HEK293 (cell line): ENCODE results near the gene VWA3B.

ENCODE experiments used
- BCL11A ChIP-seq: fragments of 450-650 bp; formaldehyde crosslinking; IDR thresholded peaks from 2 replicates; pipeline ENCODE4 v1.5.1; 2016; ENCODE audit warnings: low read depth, missing biosample characterization, missing genetic modification characterization
- BCL6B ChIP-seq: fragments of 450-650 bp; formaldehyde crosslinking; IDR thresholded peaks from 2 replicates; pipeline ENCODE4 v1.5.1; 2017; ENCODE audit warnings: missing biosample characterization, missing genetic modification characterization
- CTCF ChIP-seq: fragments of 450-650 bp; formaldehyde crosslinking; IDR thresholded peaks from 2 replicates; pipeline ENCODE4 v1.5.1; 2016; ENCODE audit warnings: missing biosample characterization, missing genetic modification characterization
- GLIS2 ChIP-seq: fragments of 450-650 bp; formaldehyde crosslinking; IDR thresholded peaks from 2 replicates; pipeline ENCODE4 v1.5.1; 2016; ENCODE audit warnings: missing biosample characterization, missing genetic modification characterization
- IKZF3 ChIP-seq: fragments of 450-650 bp; IDR thresholded peaks from 2 replicates; pipeline ENCODE4 v1.5.0; 2018; ENCODE audit warnings: missing biosample characterization, mild to moderate bottlenecking, missing genetic modification characterization, moderate library complexity
- INSM2 ChIP-seq: fragments of 450-650 bp; formaldehyde crosslinking; IDR thresholded peaks from 2 replicates; pipeline ENCODE4 v1.5.1; 2016; ENCODE audit warnings: missing biosample characterization, missing genetic modification characterization
- MYNN ChIP-seq: fragments of 450-650 bp; formaldehyde crosslinking; IDR thresholded peaks from 2 replicates; pipeline ENCODE4 v1.5.1; 2016; ENCODE audit warnings: missing biosample characterization, missing genetic modification characterization, borderline replicate concordance
- MZF1 ChIP-seq: fragments of 450-650 bp; formaldehyde crosslinking; IDR thresholded peaks from 2 replicates; pipeline ENCODE4 v1.5.1; 2017; ENCODE audit warnings: missing biosample characterization, missing genetic modification characterization, borderline replicate concordance
- OSR2 ChIP-seq: fragments of 450-650 bp; formaldehyde crosslinking; IDR thresholded peaks from 2 replicates; pipeline ENCODE4 v1.5.1; 2016; ENCODE audit warnings: missing biosample characterization, missing genetic modification characterization
- OVOL3 ChIP-seq: fragments of 450-650 bp; formaldehyde crosslinking; IDR thresholded peaks from 2 replicates; pipeline ENCODE4 v1.5.1; 2016; ENCODE audit warnings: missing biosample characterization, missing genetic modification characterization
- PATZ1 ChIP-seq: fragments of 450-650 bp; formaldehyde crosslinking; IDR thresholded peaks from 2 replicates; pipeline ENCODE4 v1.5.1; 2016; ENCODE audit warnings: missing biosample characterization, missing genetic modification characterization
- SCRT2 ChIP-seq: fragments of 450-650 bp; formaldehyde crosslinking; IDR thresholded peaks from 2 replicates; pipeline ENCODE4 v1.5.1; 2016; ENCODE audit warnings: missing biosample characterization, missing genetic modification characterization
- WT1 ChIP-seq: fragments of 450-650 bp; formaldehyde crosslinking; IDR thresholded peaks from 2 replicates; pipeline ENCODE4 v1.5.1; 2016; ENCODE audit warnings: missing biosample characterization, missing genetic modification characterization
- YY1 ChIP-seq: fragments of 450-650 bp; formaldehyde crosslinking; IDR thresholded peaks from 2 replicates; pipeline ENCODE4 v1.5.1; 2018; ENCODE audit warnings: missing biosample characterization, missing genetic modification characterization
- ZBTB21 ChIP-seq: fragments of 450-650 bp; formaldehyde crosslinking; IDR thresholded peaks from 2 replicates; pipeline ENCODE4 v1.5.1; 2017; ENCODE audit warnings: missing biosample characterization, missing genetic modification characterization
- ZBTB8A ChIP-seq: fragments of 450-650 bp; formaldehyde crosslinking; IDR thresholded peaks from 2 replicates; pipeline ENCODE4 v1.5.1; 2016; ENCODE audit warnings: missing biosample characterization, missing genetic modification characterization
- ZEB2 ChIP-seq: fragments of 450-650 bp; formaldehyde crosslinking; IDR thresholded peaks from 2 replicates; pipeline ENCODE4 v1.5.1; 2016; ENCODE audit warnings: missing biosample characterization, missing genetic modification characterization
- ZNF24 ChIP-seq: fragments of 450-650 bp; formaldehyde crosslinking; IDR thresholded peaks from 2 replicates; pipeline ENCODE4 v1.5.1; 2016; ENCODE audit warnings: missing biosample characterization, missing genetic modification characterization
- ZNF266 ChIP-seq: fragments of 450-650 bp; formaldehyde crosslinking; IDR thresholded peaks from 2 replicates; pipeline ENCODE4 v1.5.1; 2016; ENCODE audit warnings: missing biosample characterization, missing genetic modification characterization, low read depth
- ZNF302 ChIP-seq: fragments of 450-650 bp; formaldehyde crosslinking; IDR thresholded peaks from 2 replicates; pipeline ENCODE4 v1.5.1; 2016; ENCODE audit warnings: missing biosample characterization, missing genetic modification characterization, low read depth
- ZNF311 ChIP-seq: fragments of 450-650 bp; formaldehyde crosslinking; IDR thresholded peaks from 2 replicates; pipeline ENCODE4 v1.5.1; 2017; ENCODE audit warnings: missing biosample characterization, missing genetic modification characterization, borderline replicate concordance
- ZNF350 ChIP-seq: fragments of 450-650 bp; formaldehyde crosslinking; IDR thresholded peaks from 2 replicates; pipeline ENCODE4 v1.5.0; 2017; ENCODE audit warnings: missing biosample characterization, mild to moderate bottlenecking, missing genetic modification characterization
- ZNF391 ChIP-seq: fragments of 450-650 bp; formaldehyde crosslinking; IDR thresholded peaks from 2 replicates; pipeline ENCODE4 v1.5.1; 2016; ENCODE audit warnings: low read depth, missing biosample characterization, missing genetic modification characterization, borderline replicate concordance
- ZNF488 ChIP-seq: fragments of 450-650 bp; formaldehyde crosslinking; IDR thresholded peaks from 2 replicates; pipeline ENCODE4 v1.5.1; 2016; ENCODE audit warnings: missing biosample characterization, missing genetic modification characterization
- ZNF600 ChIP-seq: fragments of 450-650 bp; formaldehyde crosslinking; IDR thresholded peaks from 2 replicates; pipeline ENCODE4 v1.5.1; 2016; ENCODE audit warnings: missing biosample characterization, missing genetic modification characterization
- ZNF610 ChIP-seq: fragments of 450-650 bp; formaldehyde crosslinking; IDR thresholded peaks from 2 replicates; pipeline ENCODE4 v1.5.1; 2016; ENCODE audit warnings: missing biosample characterization, missing genetic modification characterization, borderline replicate concordance
- ZNF677 ChIP-seq: fragments of 450-650 bp; IDR thresholded peaks from 2 replicates; pipeline ENCODE4 v1.5.0; 2018; ENCODE audit warnings: missing biosample characterization, mild to moderate bottlenecking, missing genetic modification characterization, moderate library complexity
- ZNF792 ChIP-seq: fragments of 450-650 bp; formaldehyde crosslinking; IDR thresholded peaks from 2 replicates; pipeline ENCODE4 v1.5.1; 2016; ENCODE audit warnings: missing biosample characterization, missing genetic modification characterization
- ZNF843 ChIP-seq: fragments of 450-650 bp; formaldehyde crosslinking; IDR thresholded peaks from 2 replicates; pipeline ENCODE4 v1.5.1; 2016; ENCODE audit warnings: missing biosample characterization, missing genetic modification characterization
- ZSCAN23 ChIP-seq: fragments of 450-650 bp; formaldehyde crosslinking; IDR thresholded peaks from 2 replicates; pipeline ENCODE4 v1.5.1; 2016; ENCODE audit warnings: missing biosample characterization, missing genetic modification characterization
- ZSCAN30 ChIP-seq: fragments of 450-650 bp; IDR thresholded peaks from 2 replicates; pipeline ENCODE4 v1.5.1; 2018; ENCODE audit warnings: missing biosample characterization, mild to moderate bottlenecking, missing genetic modification characterization, moderate library complexity
- ZSCAN5A ChIP-seq: fragments of 450-650 bp; formaldehyde crosslinking; IDR thresholded peaks from 2 replicates; pipeline ENCODE4 v1.5.1; 2016; ENCODE audit warnings: missing biosample characterization, missing genetic modification characterization

The VWA3B gene

GRCh38 chr2:98334439-98335078 is 247.6 kb downstream of the VWA3B start (continued):
- no peak for TF ChIP-seq PATZ1 (tag by site-specific recombination)
- TF ChIP-seq ZEB2 (tag by site-specific recombination), result no peak
- 0 out of 2 replicates have a peak, but pooled peaks have one; percentile 47 for TF ChIP-seq ZNF24 (tag by site-specific recombination)
- peak; percentile 93 for TF ChIP-seq BCL6B (tag by site-specific recombination)
- TF ChIP-seq ZSCAN30, result no peak
- peak; percentile 53 for TF ChIP-seq ZBTB8A (tag by site-specific recombination)
- TF ChIP-seq INSM2, result peak; percentile 57; the same call in 1 of the 2 replicates
- TF ChIP-seq CTCF (tag by site-specific recombination), result no peak
- TF ChIP-seq MZF1, result no peak
- TF ChIP-seq OVOL3 (tag by site-specific recombination), result peak; percentile 64; the same call in 1 of the 2 replicates
- peak; percentile 48; the same call in 1 of the 2 replicates for TF ChIP-seq YY1 (tag by site-specific recombination)
- peak; percentile 37; the same call in 1 of the 2 replicates for TF ChIP-seq IKZF3 (tag by site-specific recombination)
- TF ChIP-seq ZSCAN23 (tag by site-specific recombination), result no peak
- TF ChIP-seq ZNF843 (tag by site-specific recombination), result peak; percentile 88
- no peak for TF ChIP-seq ZNF266 (tag by site-specific recombination)
- no peak for TF ChIP-seq ZNF391 (tag by site-specific recombination)
- TF ChIP-seq MYNN, result no peak
- TF ChIP-seq ZNF610 (tag by site-specific recombination), result 0 out of 2 replicates have a peak, but pooled peaks have one; percentile 25
- TF ChIP-seq ZNF488 (tag by site-specific recombination), result peak; percentile 81
- peak; percentile 94 for TF ChIP-seq WT1 (tag by site-specific recombination)
- no peak for TF ChIP-seq GLIS2 (tag by site-specific recombination)
- peak; percentile 74; the same call in 1 of the 2 replicates for TF ChIP-seq BCL11A (tag by site-specific recombination)
- TF ChIP-seq ZNF677 (tag by site-specific recombination), result no peak
- no peak for TF ChIP-seq ZNF350
- no peak for TF ChIP-seq ZNF302 (tag by site-specific recombination)
- no peak for TF ChIP-seq ZSCAN5A (tag by site-specific recombination)
- TF ChIP-seq SCRT2 (tag by site-specific recombination), result no peak
- TF ChIP-seq ZNF792 (tag by site-specific recombination), result no peak
- no peak for TF ChIP-seq ZNF311
- TF ChIP-seq OSR2 (tag by site-specific recombination), result peak; percentile 87
- 0 out of 2 replicates have a peak, but pooled peaks have one; percentile 16 for TF ChIP-seq ZBTB21 (tag by site-specific recombination)
- no peak for TF ChIP-seq ZNF600 (tag by site-specific recombination)
